Fibroblast of skin of right quadriceps (primary cell): ENCODE measurements around the gene TPRG1L.

Experiments
- DNase-seq: peaks from one replicate; pipeline ENCODE4 v3.0.0-alpha.2; 2013

TPRG1L gene

GRCh38 chr1:3594706-3595377, 30.0 kb upstream of the TPRG1L start:
- no peak for DNase-seq

DNA sequence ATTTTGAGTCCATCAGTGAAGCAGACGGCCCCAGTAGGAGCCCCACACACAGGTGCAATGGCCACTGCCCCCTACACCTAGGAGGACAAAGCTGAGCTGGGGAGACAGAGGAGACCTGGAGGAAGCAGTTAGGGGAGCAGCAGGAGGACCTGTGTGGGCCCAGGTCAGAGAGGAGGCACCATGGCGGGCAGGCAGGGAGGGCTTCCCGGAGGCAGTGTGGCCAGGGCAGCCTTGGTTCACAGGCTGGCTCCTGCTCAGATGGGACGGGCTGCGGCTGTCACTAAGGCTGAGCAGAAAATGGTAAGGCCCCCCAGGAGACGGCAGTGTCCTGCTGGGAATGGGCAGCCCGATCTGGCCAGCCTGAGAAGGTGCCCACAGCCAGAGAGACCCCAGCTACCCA, 28.9 kb upstream of the TPRG1L start:
- DNase-seq, result no peak

DNA sequence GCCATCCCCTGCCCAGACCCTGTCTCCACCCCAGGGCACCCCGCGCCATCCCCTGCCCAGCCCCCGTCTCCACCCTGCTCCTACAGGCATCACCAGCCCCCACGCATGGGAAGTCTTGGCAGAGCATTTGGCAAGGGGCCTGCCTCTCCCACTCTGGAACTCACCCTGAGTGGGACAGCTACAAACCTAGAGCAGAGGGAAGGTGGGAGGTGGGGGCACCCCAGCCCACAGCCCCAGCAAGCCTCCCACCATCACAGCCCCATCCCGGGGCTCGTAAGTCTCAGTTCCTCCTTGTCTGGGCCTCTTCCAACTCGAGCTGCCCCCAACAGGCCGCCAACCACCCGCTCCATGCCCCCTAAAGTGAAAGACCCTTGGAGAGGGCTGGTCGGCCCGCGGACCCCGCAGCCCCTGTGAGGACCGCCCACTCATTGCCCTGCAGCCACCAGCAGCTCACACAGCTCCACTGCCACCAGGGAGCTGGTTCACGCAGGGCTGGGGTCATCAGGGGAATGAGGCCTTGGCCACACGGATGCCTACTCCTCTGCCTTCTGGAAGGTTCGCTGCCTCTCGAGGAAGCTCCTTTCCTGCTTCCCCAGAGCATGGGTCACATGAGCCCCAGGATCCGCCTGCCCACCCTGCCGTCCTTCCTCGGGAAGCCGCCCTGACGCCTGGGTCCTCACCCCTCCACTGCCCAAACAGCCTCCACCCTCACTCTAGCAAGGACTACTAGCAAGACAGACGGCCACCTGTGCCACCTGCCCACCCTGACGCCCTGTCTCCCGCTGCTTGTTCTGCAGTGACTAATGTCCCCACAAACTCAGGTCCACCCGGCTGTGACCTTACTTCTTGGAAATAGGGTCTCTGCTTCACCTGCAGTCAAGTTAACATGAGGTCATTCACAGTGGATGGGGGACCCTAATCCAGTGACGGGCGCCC, 27.9 kb upstream of the TPRG1L start:
- DNase-seq, result no peak

DNA sequence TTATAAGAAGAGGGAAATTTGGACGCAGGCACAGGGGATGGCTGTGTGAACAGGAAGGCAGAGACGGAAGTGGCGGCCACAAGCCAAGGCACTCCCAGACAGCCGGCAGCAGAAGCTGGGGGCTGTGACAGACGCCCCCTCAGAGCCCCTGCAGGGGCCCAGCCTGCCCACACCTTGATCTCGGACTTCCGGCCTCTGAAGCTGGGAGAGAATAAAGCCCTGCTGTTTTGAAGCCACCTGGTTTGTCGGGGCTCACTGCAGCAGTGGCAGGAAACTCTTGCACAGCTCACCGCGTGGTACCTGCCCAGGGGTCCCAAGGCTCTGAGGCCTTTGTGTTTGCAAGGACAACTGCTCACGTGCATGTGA, 27.2 kb upstream of the TPRG1L start:
- DNase-seq, result no peak

- no peak for DNase-seq
Measured at GRCh38 chr1:3598051-3598491, 26.7 kb upstream of the TPRG1L start.

DNA sequence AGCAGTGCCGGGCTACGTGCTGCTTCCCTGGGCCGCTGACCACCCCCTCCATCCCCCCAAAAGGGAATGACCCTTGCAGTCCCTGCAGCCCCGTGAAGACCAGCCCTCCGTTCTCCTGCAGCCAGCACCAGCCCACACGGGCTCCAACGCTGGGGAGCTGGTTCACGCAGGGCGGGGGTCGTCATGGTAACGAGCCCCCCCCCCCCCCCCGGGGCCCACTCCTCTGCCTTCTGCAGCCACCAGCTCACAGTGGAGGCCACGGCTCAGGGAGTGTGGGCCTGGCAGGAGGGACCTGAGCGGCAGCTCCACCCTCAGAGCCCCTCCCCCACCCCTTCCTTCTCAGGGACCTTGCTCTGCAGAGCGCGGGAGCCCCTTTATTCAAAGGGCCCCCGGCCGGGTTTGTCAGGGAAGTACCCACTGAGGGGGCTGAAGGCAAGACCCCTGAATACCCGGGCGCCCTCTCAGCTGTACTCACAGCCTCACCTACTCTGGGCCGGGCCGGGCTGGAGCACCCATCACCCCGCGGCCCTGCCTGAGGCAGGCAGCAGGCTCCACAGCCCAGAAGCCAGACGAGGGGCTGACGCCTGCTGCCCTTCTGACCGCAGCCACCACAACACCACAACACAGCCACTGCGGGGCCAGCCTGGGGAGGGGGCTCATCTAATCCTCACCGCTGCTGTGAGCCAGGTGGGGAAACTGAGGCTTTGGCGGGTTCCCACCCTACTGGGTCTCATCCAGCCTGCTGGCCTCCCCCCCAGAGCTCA, 26.1 kb upstream of the TPRG1L start:
- no peak for DNase-seq

DNA sequence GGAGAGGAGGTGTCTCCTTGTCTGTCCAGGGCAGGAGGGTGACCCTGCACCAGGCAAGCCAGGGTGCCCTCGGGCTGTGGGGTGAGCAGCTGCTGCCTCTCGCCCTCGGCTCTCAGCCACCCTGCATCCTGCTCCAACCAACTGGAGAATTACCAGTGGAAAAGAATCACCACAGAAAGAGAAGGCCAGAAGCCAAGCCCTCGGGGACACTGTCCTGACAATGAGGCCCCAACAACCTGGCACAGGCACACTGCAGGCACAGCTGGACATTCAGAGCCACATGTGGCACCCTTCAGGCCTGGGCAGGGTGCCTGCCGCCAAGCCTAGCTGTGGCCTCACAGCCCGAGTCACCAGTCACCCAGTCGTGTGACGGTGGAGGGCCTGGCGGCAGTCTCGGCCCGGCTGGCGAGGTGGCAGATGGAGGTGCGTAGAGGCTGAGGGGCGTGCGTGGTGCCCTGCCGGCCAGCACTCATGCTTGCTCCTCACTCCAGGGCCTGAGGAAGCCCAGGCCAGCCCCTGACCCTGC, 25.5 kb upstream of the TPRG1L start:
- no peak for DNase-seq

GRCh38 chr1:3599816-3600215, 25.0 kb upstream of the TPRG1L start:
- DNase-seq, result no peak

GRCh38 chr1:3600354-3600753, 24.5 kb upstream of the TPRG1L start:
- no peak for DNase-seq

DNA sequence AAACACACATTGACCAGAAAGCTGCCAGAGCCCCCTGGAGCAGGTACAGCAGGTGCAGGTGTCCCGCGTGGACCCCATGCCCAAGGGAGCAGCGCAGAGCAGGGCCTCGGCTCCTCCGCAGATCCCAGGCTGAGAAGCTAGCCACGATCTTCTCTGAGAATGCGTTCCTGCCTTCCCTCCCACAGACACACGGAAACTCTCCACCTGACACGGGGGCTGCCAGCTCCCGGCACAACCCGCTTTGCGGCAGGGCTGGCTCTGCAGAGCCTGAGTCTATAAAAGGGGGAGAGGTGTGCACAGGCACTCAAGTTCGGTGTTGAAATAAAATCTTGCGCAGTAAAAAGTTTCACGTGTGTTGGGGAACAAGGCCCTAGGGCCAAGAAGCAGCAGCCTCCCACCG, 23.1 kb upstream of the TPRG1L start:
- no peak for DNase-seq

DNA sequence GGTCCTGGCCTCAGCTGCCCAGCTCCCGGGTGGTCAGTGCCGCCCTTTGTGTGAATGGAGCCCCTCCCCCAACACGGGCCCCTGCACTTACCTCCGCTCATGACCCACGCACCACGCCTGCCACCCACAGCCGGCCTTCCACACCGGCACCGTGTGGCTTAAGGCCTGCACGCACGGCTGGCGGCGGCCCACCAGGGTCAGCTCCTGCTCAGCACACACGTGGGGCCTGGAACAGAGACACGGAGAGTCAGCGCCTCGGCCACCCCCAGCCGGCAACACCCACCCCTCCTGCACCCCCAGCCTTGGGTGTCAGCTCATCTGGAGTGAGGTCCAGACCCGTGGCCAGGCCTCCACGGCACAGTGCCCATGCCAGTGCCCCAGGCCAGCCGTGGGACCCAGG, 22.4 kb upstream of the TPRG1L start:
- DNase-seq, result no peak

GRCh38 chr1:3603156-3603555, 21.7 kb upstream of the TPRG1L start:
- DNase-seq, result no peak

DNA sequence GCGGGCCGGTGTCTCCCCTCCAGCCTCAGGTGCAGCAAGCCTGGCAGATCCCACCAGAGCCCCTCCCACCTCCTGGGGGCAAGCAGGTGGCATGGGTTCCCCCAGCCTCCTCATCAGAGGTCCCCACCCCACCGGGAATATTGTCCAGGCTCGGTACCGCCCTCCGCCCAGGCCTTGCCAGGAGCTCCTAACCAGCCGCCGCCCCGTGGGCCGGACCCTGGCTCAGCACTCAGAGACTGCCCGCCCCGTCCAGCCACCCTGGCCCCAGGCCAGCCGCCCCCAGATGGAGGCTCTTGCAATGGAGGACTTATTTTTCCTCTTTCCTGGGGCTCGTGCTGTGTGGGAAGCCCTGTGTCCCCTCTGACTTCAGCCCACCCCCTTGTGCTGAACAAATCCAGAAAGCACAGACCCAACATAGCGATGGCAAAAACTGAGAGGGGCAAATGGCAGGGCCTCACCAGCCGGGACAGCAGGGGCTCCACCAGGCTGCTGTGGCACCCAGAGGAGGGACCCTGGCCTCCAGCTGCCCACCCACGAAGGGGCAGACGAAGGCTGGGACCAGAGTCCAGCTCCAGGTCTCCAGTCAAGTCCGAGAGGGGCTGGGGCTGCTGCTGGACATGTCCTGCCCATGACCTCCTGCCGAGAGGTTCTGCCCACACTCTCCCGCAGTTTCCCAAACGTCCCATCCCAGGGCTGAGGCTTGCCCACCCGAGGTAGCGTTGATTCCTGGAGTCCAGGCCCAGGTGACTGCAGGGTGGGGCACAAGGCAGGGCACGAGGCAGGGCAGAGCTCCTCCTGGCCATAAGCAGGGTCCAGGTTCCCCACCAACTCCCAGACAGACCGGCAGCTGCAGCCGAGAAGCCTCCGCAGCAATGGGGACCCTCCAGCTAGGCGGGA, 21.0 kb upstream of the TPRG1L start:
- no peak for DNase-seq

DNA sequence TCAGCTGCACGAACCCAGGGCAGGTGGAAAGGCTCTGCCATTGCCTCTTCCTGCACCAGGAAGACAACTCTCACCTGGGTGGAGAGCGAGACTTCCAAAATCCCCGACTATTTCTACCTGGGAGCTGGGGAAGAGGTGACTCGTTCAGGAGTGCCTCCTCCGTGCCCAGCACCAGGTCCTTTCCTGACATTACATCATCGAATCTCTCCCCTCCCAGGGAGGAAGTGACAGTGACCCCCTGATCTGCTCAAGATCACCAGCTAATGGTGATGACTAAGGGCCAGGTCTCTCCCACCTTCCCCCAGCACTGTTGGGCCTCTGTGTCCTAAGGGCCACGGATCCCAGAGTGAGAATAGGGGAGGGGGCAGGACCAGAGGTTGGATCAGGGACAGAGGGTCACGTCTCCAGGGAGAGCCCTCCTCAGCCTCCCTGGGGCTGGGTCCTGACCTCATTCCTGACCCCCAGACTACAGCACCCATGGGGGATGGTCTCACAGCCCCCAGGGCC, 20.3 kb upstream of the TPRG1L start:
- DNase-seq, result no peak

DNA sequence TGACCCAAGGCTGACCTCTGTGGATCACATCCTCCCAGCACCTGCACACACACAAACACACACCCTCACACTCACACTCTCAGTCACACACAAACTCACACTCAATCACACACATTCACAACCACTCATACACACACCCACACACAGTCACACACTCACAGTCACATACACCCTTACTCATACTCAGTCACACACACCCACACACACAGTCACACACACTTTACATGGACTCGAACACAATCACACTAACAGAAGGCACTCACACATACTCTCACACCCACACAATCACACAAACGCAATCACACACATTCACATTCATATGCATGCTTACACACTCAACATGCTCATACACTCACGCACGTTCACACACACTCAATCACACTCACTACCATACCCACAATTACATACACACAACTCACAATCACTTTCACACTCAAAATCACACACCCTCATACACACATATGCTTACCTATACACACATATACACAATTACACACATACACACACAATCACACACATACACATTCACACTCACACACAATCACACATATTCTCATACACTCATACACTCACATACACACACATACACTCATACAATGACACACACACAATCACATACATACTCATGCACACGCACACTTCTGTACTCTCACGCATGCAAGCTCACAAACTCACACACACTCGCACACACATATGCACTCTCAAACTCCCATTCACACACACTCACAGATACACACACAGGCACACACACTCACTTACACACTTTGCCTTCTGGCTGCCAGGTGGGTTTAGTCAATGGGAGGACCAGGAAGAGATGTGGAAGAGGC, 19.6 kb upstream of the TPRG1L start:
- DNase-seq, result no peak

DNA sequence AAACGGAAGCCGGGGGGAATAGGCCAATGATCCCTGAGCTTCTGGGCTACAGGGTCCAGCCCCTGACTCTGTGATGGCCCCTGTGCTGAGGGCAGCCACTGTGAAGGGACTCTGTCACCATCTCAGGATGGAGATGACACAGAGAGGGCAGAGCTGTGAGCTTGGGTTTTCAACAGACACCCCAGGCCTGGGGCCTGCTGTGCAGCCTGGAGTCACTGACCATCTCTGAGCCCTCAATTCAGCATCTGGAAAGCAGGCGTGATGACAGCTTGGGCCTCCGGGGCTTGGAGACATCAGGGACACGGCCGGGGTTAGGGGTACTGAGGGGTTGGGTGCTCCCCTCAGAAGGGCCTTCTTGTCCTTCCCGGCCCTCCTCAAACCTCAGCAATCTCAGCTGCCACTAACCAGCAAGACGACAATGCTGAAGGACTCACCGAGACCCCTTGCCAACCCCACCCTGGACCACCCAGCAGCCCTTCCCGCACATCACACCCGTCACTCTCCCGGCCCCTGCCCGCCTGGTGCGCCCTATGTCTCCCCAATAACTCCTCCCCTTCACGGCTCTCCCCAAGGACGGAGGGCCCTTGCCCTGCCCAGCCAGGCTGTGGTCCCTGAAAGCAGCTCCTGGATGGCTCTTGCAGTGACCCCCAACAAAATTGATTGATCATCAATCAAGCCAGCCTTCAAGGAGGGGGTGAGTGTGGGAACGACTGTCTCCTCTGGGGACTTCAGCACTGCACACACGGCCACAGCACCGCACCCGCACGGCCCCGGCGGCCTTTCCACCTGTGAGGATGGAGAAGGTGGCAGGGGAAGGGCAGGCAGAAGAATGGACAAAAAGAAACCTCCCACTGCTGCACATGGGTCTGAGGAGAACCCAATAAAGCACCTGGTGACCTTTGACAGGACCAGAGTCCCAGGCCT, 17.8 kb upstream of the TPRG1L start:
- no peak for DNase-seq

DNA sequence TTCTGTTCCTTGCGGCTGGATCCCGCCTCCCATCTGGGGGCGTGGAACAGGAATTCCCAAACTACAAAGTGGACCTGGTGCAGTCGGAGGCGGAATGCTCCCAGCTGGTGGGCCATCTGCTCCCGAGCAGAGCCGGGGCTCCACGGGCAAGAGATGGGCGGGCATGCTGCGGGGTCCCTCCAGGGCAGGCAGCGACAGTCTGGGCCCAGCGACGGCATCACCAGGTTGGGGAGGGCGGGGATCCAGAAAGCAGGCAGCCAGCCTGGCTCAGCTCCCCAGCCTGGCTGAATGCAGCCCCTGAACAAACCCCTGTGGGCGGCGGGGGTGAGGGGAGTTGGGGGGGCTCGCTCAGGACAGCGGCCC, 17.1 kb upstream of the TPRG1L start:
- no peak for DNase-seq

GRCh38 chr1:3608154-3608553, 16.7 kb upstream of the TPRG1L start:
- DNase-seq, result no peak

DNA sequence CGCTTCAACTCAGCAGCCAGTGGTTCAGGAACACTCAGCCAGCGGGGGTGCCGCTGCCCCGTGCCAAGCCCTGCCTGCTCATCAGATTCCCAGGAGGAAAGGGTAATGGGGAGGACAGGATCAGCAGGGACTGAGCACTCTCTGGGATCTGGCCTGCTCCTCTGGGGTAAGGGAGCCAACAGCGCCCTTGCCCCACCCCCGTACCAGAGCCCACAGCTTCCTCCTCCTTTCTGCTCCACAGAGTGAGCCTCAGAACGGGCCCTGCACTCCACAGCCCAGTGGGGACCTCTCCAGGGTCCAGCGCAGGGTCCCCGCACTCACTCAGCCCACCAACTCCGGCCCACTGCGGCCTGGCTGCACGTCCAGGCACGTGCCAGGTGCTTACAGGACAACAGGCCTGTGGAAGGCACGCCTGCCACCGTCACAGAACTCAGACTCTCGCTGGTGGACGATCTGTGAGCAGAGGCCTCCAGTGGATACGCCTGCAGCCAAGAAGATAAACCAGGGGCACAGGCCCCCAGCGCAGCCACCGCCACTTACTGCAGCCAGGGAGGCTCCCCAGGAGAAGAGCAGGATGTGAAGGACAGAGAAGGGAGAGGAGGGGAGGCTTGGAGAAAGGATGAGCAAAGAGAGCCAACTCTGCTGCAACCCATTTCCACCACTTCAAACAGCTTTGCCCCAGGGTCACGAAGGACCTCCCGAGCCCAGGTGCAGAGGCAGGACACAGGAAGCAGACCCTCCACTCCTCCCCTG, 15.6 kb upstream of the TPRG1L start:
- no peak for DNase-seq
